NT2/D1 (cell line): Measurements from ENCODE around the gene SRPX2.
"Not testable (repeated sequence)": the region's sequence is repeated elsewhere in the genome, so short reads cannot be mapped to it uniquely, and the experiment has no call there.

Experiments
- DNase-seq: peaks from one replicate; pipeline ENCODE4 v3.0.0-alpha.2; 2011; ENCODE audit warnings: low read depth, low spot score
- H3K27me3 ChIP-seq: 2 replicates; pipeline ENCODE4 v1.6.0; 2011; ENCODE audit warnings: mild to moderate bottlenecking; ENCODE audit not compliant: insufficient read length, insufficient read depth
- H3K36me3 ChIP-seq: 2 replicates; pipeline ENCODE4 v1.6.1; 2011; ENCODE audit warnings: mild to moderate bottlenecking, low read length, mixed read lengths; ENCODE audit not compliant: insufficient read depth, insufficient read length
- H3K4me1 ChIP-seq: 2 replicates; pipeline ENCODE4 v1.5.1; 2011; ENCODE audit not compliant: insufficient read depth, insufficient read length
- H3K4me3 ChIP-seq: 2 replicates; pipeline ENCODE4 v1.5.1; 2011; ENCODE audit warnings: low read depth; ENCODE audit not compliant: insufficient read length
- H3K9ac ChIP-seq: 2 replicates; pipeline ENCODE4 v1.6.0; 2011; ENCODE audit warnings: low read depth; ENCODE audit not compliant: insufficient read length
- H3K9me3 ChIP-seq: 2 replicates; pipeline ENCODE4 v1.5.1; 2011; ENCODE audit warnings: mild to moderate bottlenecking, low read length; ENCODE audit not compliant: insufficient read depth
- SUZ12 ChIP-seq: IDR thresholded peaks from 2 replicates; pipeline ENCODE4 v1.6.1; 2011; ENCODE audit not compliant: insufficient read length, insufficient read depth; ENCODE audit errors: extremely low read depth
- YY1 ChIP-seq: IDR thresholded peaks from 2 replicates; pipeline ENCODE4 v1.6.1; 2011; ENCODE audit not compliant: insufficient read length, insufficient read depth
- ZNF274 ChIP-seq: IDR thresholded peaks from 2 replicates; pipeline ENCODE4 v1.6.1; 2011; ENCODE audit warnings: mild to moderate bottlenecking, low read depth, low read length

The SRPX2 gene

DNA sequence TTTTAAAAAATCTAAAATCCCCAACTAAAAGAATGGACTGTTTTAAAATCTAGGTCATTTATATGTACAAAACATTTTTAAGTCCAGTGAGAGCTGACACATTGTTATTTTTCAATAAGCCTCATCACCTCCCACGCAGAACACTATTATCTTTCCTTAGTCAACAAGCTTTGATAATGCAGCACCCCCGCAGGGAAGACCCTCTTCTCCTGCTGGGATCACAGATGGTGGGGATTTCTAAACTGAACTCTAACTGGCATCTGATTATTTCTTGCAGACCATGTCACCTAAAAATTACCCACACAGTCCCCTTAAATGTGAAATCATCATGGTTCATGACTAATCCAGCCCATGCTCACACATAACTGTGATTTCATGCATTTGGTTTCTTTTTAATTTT lies 76.3 kb downstream of the SRPX2 start:
- TF ChIP-seq YY1 (no peak), ZNF274 (no peak), SUZ12 (no peak)
- DNase-seq: no peak

DNA sequence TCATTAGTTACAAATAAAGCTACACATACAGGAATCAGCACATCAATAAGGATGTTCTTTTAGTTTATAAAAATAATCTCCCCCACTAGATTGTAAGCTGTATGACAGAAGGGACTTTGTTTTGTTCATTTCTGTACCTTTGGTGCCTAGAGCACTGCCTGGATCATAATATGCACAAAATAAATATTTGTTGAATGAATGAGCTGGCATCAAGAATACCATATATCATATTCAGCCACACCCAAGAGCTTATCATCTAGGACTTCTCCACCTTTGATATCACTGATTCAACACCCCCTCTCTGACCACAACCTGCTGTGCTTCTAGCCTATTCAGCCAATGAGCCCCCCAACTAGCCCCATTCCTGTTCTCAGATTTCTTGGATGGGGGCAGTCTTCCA lies 77.3 kb downstream of the SRPX2 start:
- Histone ChIP-seq H3K27me3 (no peaks in the 10 kb centered on the region), H3K36me3 (no peaks in the 10 kb centered on the region), H3K9me3 (peaks cover 8% of the 10 kb centered on the region; the same call in 1 of the 2 replicates), H3K9ac (no peak overlapping the region), H3K4me3 (no peak overlapping the region), H3K4me1 (no peaks in the 10 kb centered on the region)
- no peak for DNase-seq
- no peak for TF ChIP-seq YY1

More for the DNA sequence above, 76.3 kb downstream of the SRPX2 start:
- Histone ChIP-seq H3K36me3 (no peaks in the 10 kb centered on the region), H3K9ac (no peak overlapping the region), H3K4me1 (no peaks in the 10 kb centered on the region), H3K9me3 (peaks cover 8% of the 10 kb centered on the region; the same call in 1 of the 2 replicates), H3K4me3 (no peak overlapping the region), H3K27me3 (no peaks in the 10 kb centered on the region)

DNA sequence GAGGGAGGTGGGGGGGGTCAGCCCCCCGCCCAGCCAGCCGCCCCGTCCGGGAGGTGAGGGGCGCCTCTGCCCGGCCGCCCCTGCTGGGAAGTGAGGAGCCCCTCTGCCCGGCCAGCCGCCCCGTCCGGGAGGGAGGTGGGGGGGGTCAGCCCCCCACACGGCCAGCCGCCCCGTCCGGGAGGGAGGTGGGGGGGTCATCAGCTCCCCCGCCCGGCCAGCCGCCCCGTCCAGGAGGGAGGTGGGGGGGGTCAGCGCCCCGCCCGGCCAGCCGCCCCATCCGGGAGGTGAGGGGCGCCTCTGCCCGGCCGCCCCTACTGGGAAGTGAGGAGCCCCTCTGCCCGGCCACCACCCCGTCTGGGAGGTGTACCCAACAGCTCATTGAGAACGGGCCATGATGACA lies 80.0 kb downstream of the SRPX2 start:
- H3K27me3 ChIP-seq, H3K36me3 ChIP-seq, H3K9me3 ChIP-seq, H3K4me3 ChIP-seq, DNase-seq, H3K4me1 ChIP-seq, H3K9ac ChIP-seq: not testable (repeated sequence)
